Measurements from ENCODE around the gene NOS2. TPM values are rescaled to one million over a fixed set of nuclear protein-coding genes. Genes with fewer than 3 reads are reported as not detected.

Gene NOS2
- total RNA-seq, 1 experiment from 2014 or later, result 19.0 TPM

GRCh38 chr17:27821318-27821717, 21.0 kb upstream of the NOS2 start:
- Histone ChIP-seq H3K4me3 (ENCODE audit: low read depth, low read length) (no peak overlapping the region), H3K4me1 (peaks cover 16% of the 10 kb centered on the region), H3K36me3 (ENCODE audit: control insufficient read depth, insufficient read depth, low read length) (peaks cover 2% of the 10 kb centered on the region; the same call in 1 of the 2 replicates), H3K9me3 (peaks cover 29% of the 10 kb centered on the region), H3K27me3 (replicated peaks; ENCODE audit: control insufficient read depth, insufficient read depth, low read length) (no peaks in the 10 kb centered on the region)
- Mint-ChIP-seq H3K27me3 (ENCODE audit: insufficient read depth, unreplicated experiment) (no peaks in the 10 kb centered on the region), H3K9me3 (ENCODE audit: unreplicated experiment) (peaks cover 33% of the 10 kb centered on the region), H3K27ac (ENCODE audit: unreplicated experiment) (no peak overlapping the region), H3K4me3 (ENCODE audit: unreplicated experiment) (no peak overlapping the region), H3K36me3 (ENCODE audit: insufficient read depth, unreplicated experiment) (peaks cover 8% of the 10 kb centered on the region), H3K4me1 (ENCODE audit: low read depth, unreplicated experiment) (peaks cover 32% of the 10 kb centered on the region)
- ChIA-PET CTCF (interaction anchor here (0.6 to 4.3 kb wide), 2 partner anchors 16 to 58 kb away, joined by 3 to 19 read pairs; no protein-coding TSS in a partner anchor), POLR2A (no interaction called here)
- no TSS peak for BruUV-seq (replicated peaks)
- no peak for DNase-seq
- no peak for TF ChIP-seq CTCF (IDR thresholded peaks at IDR 0.05; ENCODE audit: insufficient read depth in 1 of 2, low read depth in 1 of 2, low read length in 1 of 2, severe bottlenecking in 1 of 2, unreplicated experiment in 1 of 2)
- intact Hi-C loops (cut with micrococcal nuclease; ENCODE audit: unreplicated experiment), result no loop called here

GRCh38 chr17:27819145-27819544, 18.8 kb upstream of the NOS2 start:
- intact Hi-C loops (cut with micrococcal nuclease; ENCODE audit: unreplicated experiment), result no loop called here
- peaks cover 29% of the 10 kb centered on the region for H3K9me3 ChIP-seq
- CTCF ChIA-PET, result interaction anchor here (0.8 to 4.3 kb wide), 3 partner anchors 14 to 165 kb away, joined by 3 to 19 read pairs (median 8); no protein-coding TSS in a partner anchor
- no peak for DNase-seq
- peaks cover 33% of the 10 kb centered on the region for H3K9me3 Mint-ChIP-seq (ENCODE audit: unreplicated experiment)
- H3K4me1 Mint-ChIP-seq (ENCODE audit: low read depth, unreplicated experiment), result peaks cover 14% of the 10 kb centered on the region
- no peaks in the 10 kb centered on the region for H3K27me3 Mint-ChIP-seq (ENCODE audit: insufficient read depth, unreplicated experiment)
- no peaks in the 10 kb centered on the region for H3K27me3 ChIP-seq (replicated peaks; ENCODE audit: control insufficient read depth, insufficient read depth, low read length)
- TF ChIP-seq CTCF (IDR thresholded peaks at IDR 0.05; ENCODE audit: insufficient read depth in 1 of 2, low read depth in 1 of 2, low read length in 1 of 2, severe bottlenecking in 1 of 2, unreplicated experiment in 1 of 2), result no peak
- peaks cover 8% of the 10 kb centered on the region for H3K36me3 Mint-ChIP-seq (ENCODE audit: insufficient read depth, unreplicated experiment)
- no TSS peak for BruUV-seq (replicated peaks)
- H3K4me3 ChIP-seq (ENCODE audit: low read depth, low read length), result no peak overlapping the region
- H3K4me3 Mint-ChIP-seq (ENCODE audit: unreplicated experiment), result no peak overlapping the region
- H3K36me3 ChIP-seq (ENCODE audit: control insufficient read depth, insufficient read depth, low read length), result peaks cover 2% of the 10 kb centered on the region; the same call in 1 of the 2 replicates
- POLR2A ChIA-PET, result no interaction called here
- H3K27ac Mint-ChIP-seq (ENCODE audit: unreplicated experiment), result no peak overlapping the region
- H3K4me1 ChIP-seq, result peaks cover 2% of the 10 kb centered on the region

GRCh38 chr17:27818401-27819105, 18.2 kb upstream of the NOS2 start:
- Histone ChIP-seq H3K9me3 (peaks cover 25% of the 10 kb centered on the region), H3K4me3 (ENCODE audit: low read depth, low read length) (no peak overlapping the region), H3K4me1 (no peaks in the 10 kb centered on the region), H3K36me3 (ENCODE audit: control insufficient read depth, insufficient read depth, low read length) (peaks cover 2% of the 10 kb centered on the region; the same call in 1 of the 2 replicates), H3K27me3 (replicated peaks; ENCODE audit: control insufficient read depth, insufficient read depth, low read length) (no peaks in the 10 kb centered on the region)
- ChIA-PET POLR2A (no interaction called here), CTCF (interaction anchor here (4.3 kb wide), 1 partner anchor 13 kb away, joined by 19 read pairs; no protein-coding TSS in a partner anchor)
- Mint-ChIP-seq H3K9me3 (ENCODE audit: unreplicated experiment) (peaks cover 29% of the 10 kb centered on the region), H3K27ac (ENCODE audit: unreplicated experiment) (no peak overlapping the region), H3K4me3 (ENCODE audit: unreplicated experiment) (no peak overlapping the region), H3K27me3 (ENCODE audit: insufficient read depth, unreplicated experiment) (no peaks in the 10 kb centered on the region), H3K36me3 (ENCODE audit: insufficient read depth, unreplicated experiment) (peaks cover 8% of the 10 kb centered on the region), H3K4me1 (ENCODE audit: low read depth, unreplicated experiment) (peaks cover 13% of the 10 kb centered on the region)
- BruUV-seq (replicated peaks), result no TSS peak
- intact Hi-C loops (cut with micrococcal nuclease; ENCODE audit: unreplicated experiment), result no loop called here
- DNase-seq, result no peak
- no peak for TF ChIP-seq CTCF (IDR thresholded peaks at IDR 0.05; ENCODE audit: insufficient read depth in 1 of 2, low read depth in 1 of 2, low read length in 1 of 2, severe bottlenecking in 1 of 2, unreplicated experiment in 1 of 2)

Measured in Caco-2 (cell line).